ENCODE measurements around the gene SLC28A1. TPM values are rescaled to one million over a fixed set of nuclear protein-coding genes. Genes with fewer than 3 reads are reported as not detected.

The SLC28A1 gene
- total RNA-seq, 1 experiment from 2014 or later, result 0.13 TPM

GRCh38 chr15:84909782-84910181 lies 25.3 kb downstream of the SLC28A1 start:
- Histone ChIP-seq H4K8ac (replicated peaks; ENCODE audit: insufficient read length, low read depth, low read length) (no peak overlapping the region), H2BK20ac (ENCODE audit: low read depth, low read length, poor library complexity, severe bottlenecking) (no peak overlapping the region), H3K14ac (ENCODE audit: insufficient read depth, low read length) (no peak overlapping the region), H3K27ac (ENCODE audit: insufficient read length, low read depth, low read length) (no peak overlapping the region), H2BK5ac (ENCODE audit: insufficient read length, low read length) (no peak overlapping the region), H3K56ac (ENCODE audit: insufficient read length, low read depth, low read length) (no peak overlapping the region), H3K79me1 (ENCODE audit: insufficient read depth, low read depth, low read length, poor library complexity, severe bottlenecking) (no peaks in the 10 kb centered on the region), H2BK15ac (ENCODE audit: low read depth, low read length) (no peak overlapping the region), H3K4me2 (ENCODE audit: insufficient read depth, insufficient read length, low read length) (no peak overlapping the region), H3K18ac (ENCODE audit: insufficient read length, low read depth, low read length) (no peak overlapping the region), H3K23ac (ENCODE audit: insufficient read length, low read depth, low read length) (no peak overlapping the region), H3K4me1 (ENCODE audit: insufficient read depth, low read length) (no peaks in the 10 kb centered on the region), H2BK120ac (ENCODE audit: low read depth, low read length, poor library complexity, severe bottlenecking) (no peak overlapping the region), H3K9ac (ENCODE audit: extremely low read depth, insufficient read length, low read length) (no peak overlapping the region), H3K9me3 (ENCODE audit: control insufficient read depth, low read depth, low read length) (no peaks in the 10 kb centered on the region), H2BK12ac (ENCODE audit: insufficient read length, low read depth, low read length) (no peak overlapping the region), H4K20me1 (ENCODE audit: control insufficient read depth, insufficient read depth, insufficient read length) (no peaks in the 10 kb centered on the region), H2AFZ (ENCODE audit: low read length) (no peak overlapping the region), H2AK5ac (ENCODE audit: insufficient read length, low read length) (no peak overlapping the region), H3T11ph (ENCODE audit: low read length) (no peak overlapping the region), H3K79me2 (ENCODE audit: insufficient read depth, low read length) (no peaks in the 10 kb centered on the region), H4K5ac (ENCODE audit: insufficient read length, low read depth, low read length) (no peak overlapping the region), H3K23me2 (ENCODE audit: insufficient read length, low read depth, low read length, poor library complexity, severe bottlenecking) (no peaks in the 10 kb centered on the region), H3K27me3 (ENCODE audit: insufficient read depth, low read length) (no peaks in the 10 kb centered on the region), H4K91ac (ENCODE audit: insufficient read length, low read depth, low read length) (no peak overlapping the region), H3K4ac (ENCODE audit: low read depth, low read length) (no peak overlapping the region)
- no peak for DNase-seq
- Mint-ChIP-seq H3K27me3 (ENCODE audit: low read depth) (no peaks in the 10 kb centered on the region), H3K27ac (no peak overlapping the region), H3K9me3 (no peaks in the 10 kb centered on the region; a peak in 1 of 5 replicates), H3K4me3 (no peak overlapping the region), H3K4me1 (peaks cover 3 to 10% of the 10 kb centered on the region in 2 experiments), H3K36me3 (ENCODE audit: insufficient read depth in 1 of 3, low read depth in 3 of 3) (no peaks in the 10 kb centered on the region)
- no CpG with 5 or more reads among the region's 4 CpGs for WGBS (ENCODE audit: extremely low coverage, insufficient read length, low lambda C conversion rate)
- no peak for TF ChIP-seq CTCF (conservative IDR thresholded peaks at IDR 0.05)

Measured in H9 (cell line).